H1 (cell line): ENCODE data around the gene MUC2. TPM values are rescaled to one million over a fixed set of nuclear protein-coding genes. Genes with fewer than 3 reads are reported as not detected.

Experiments
- BRCA1 ChIP-seq: IDR thresholded peaks from 2 replicates; pipeline ENCODE4 v1.6.1; 2012; ENCODE audit warnings: low read depth, low read length, improper control_type of control experiment
- TAF1 ChIP-seq: IDR thresholded peaks from 2 replicates; pipeline ENCODE4 v1.6.1; 2011; ENCODE audit warnings: mild to moderate bottlenecking, low read depth, low read length
- YY1 ChIP-seq: IDR thresholded peaks from 2 replicates; pipeline ENCODE4 v1.6.1; 2011; ENCODE audit warnings: low read depth, mild to moderate bottlenecking, low read length
- polyA plus RNA-seq, 7 experiments: library from polyadenylated mRNA; depleted of rRNA in 3 of 7; stranded (reverse) in 5 of 7; unstranded in 2 of 7; fragments of >200 nt in 5 of 7; fragments of 200-250 nt in 2 of 7; gene quantifications; 1 replicate in 5 of 7; 2 replicates in 1 of 7; 4 replicates in 1 of 7; pipeline versions ENCODE4 v1.2.1 to v1.2.3, GENCODE V29; 2011 to 2013; ENCODE audit warnings: missing spikeins in 2 of 7, mixed read lengths in 2 of 7
- total RNA-seq: library from RNA; stranded (reverse); fragmentation: NEBNext Ultra II Directional; extraction: Animal tissue kit (Norgen Biotek cat#: 25700); gene quantifications from 2 replicates; pipeline ENCODE4 v1.2.1, GENCODE V29; 2021

Gene MUC2
- total and polyA plus RNA-seq, 2 of the 8 experiments (the other 6 are each of a cell fraction or from before 2014, with no cell fraction given), result not detected

DNA sequence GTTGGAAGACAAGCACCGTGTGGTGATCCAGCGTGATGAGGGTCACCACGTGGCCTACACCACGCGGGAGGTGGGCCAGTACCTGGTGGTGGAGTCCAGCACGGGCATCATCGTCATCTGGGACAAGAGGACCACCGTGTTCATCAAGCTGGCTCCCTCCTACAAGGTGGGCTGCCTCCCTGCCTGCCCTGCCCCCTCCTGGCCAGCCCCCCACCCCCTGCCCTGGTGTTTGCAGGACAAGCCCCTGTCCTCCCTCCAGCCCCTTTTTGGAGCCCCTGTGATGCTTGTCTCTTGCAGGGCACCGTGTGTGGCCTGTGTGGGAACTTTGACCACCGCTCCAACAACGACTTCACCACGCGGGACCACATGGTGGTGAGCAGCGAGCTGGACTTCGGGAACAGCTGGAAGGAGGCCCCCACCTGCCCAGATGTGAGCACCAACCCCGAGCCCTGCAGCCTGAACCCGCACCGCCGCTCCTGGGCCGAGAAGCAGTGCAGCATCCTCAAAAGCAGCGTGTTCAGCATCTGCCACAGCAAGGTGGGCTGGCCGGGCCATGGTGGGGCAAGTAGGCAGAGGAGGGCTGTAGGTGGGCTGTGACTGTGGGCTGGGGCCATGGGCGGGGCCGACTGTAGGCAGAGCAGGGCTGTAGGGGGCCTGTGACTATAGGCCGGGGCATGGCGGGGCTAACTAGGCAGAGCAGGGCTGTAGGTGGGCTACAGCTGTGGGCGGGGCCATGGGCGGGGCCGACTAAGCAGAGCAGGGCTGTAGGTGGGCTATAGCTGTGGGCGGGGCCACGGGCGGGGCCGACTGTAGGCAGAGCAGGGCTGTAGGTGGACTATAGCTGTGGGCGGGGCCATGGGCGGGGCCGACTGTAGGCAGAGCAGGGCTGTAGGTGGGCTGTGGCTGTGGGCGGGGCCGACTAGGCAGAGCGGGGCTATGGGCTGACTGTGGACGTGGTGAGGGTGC is 13.6 kb downstream of the MUC2 start (continued):
- no peak for TF ChIP-seq BRCA1
- TF ChIP-seq YY1, result no peak
- no peak for TF ChIP-seq TAF1
